IPS-18c (cell line): ENCODE data around the gene HOXB2.

ENCODE experiments used
- H3K4me3 ChIP-seq: 2 replicates; pipeline ENCODE4 v1.7.0; 2013; ENCODE audit warnings: low read depth, mild to moderate bottlenecking, low read length, moderate library complexity; ENCODE audit not compliant: insufficient read depth
- H3K9me3 ChIP-seq: one replicate; pipeline ENCODE4 v1.6.1; 2013; ENCODE audit warnings: mild to moderate bottlenecking, low read length, moderate library complexity; ENCODE audit not compliant: control insufficient read depth, insufficient read depth

HOXB2 gene

GRCh38 chr17:48569674-48570324, 24.9 kb upstream of the HOXB2 start:
- H3K9me3 ChIP-seq = no peaks in the 10 kb centered on the region
- no peak overlapping the region for H3K4me3 ChIP-seq

- Histone ChIP-seq H3K4me3 (no peak overlapping the region), H3K9me3 (no peaks in the 10 kb centered on the region)
Observed at GRCh38 chr17:48569240-48569582, 24.3 kb upstream of the HOXB2 start.

- H3K9me3 ChIP-seq = no peaks in the 10 kb centered on the region
- no peak overlapping the region for H3K4me3 ChIP-seq
Observed at GRCh38 chr17:48568499-48569239, 23.8 kb upstream of the HOXB2 start.

GRCh38 chr17:48567646-48568354, 22.9 kb upstream of the HOXB2 start:
- Histone ChIP-seq H3K9me3 (no peaks in the 10 kb centered on the region), H3K4me3 (no peak overlapping the region)

GRCh38 chr17:48567209-48567608, 22.3 kb upstream of the HOXB2 start:
- H3K9me3 ChIP-seq = no peaks in the 10 kb centered on the region
- no peak overlapping the region for H3K4me3 ChIP-seq

GRCh38 chr17:48566717-48567116, 21.8 kb upstream of the HOXB2 start:
- H3K4me3 ChIP-seq = no peak overlapping the region

GRCh38 chr17:48565925-48566710, 21.2 kb upstream of the HOXB2 start:
- Histone ChIP-seq H3K4me3 (no peak overlapping the region), H3K9me3 (no peaks in the 10 kb centered on the region)

More at GRCh38 chr17:48566717-48567116, 21.8 kb upstream of the HOXB2 start:
- H3K9me3 ChIP-seq = no peaks in the 10 kb centered on the region

- H3K4me3 ChIP-seq = no peak overlapping the region
- no peaks in the 10 kb centered on the region for H3K9me3 ChIP-seq
Observed at GRCh38 chr17:48565022-48565554, 20.2 kb upstream of the HOXB2 start.

- no peaks in the 10 kb centered on the region for H3K9me3 ChIP-seq
- no peak overlapping the region for H3K4me3 ChIP-seq
Observed at GRCh38 chr17:48564188-48565021, 19.5 kb upstream of the HOXB2 start.

GRCh38 chr17:48563867-48564187, 18.9 kb upstream of the HOXB2 start:
- H3K4me3 ChIP-seq = no peak overlapping the region
- no peaks in the 10 kb centered on the region for H3K9me3 ChIP-seq

GRCh38 chr17:48563385-48563838, 18.5 kb upstream of the HOXB2 start:
- H3K9me3 ChIP-seq = no peaks in the 10 kb centered on the region
- no peak overlapping the region for H3K4me3 ChIP-seq

GRCh38 chr17:48562934-48563333, 18.0 kb upstream of the HOXB2 start:
- no peak overlapping the region for H3K4me3 ChIP-seq
- H3K9me3 ChIP-seq = no peaks in the 10 kb centered on the region

- Histone ChIP-seq H3K9me3 (no peaks in the 10 kb centered on the region), H3K4me3 (no peak overlapping the region)
Observed at GRCh38 chr17:48561884-48562810, 17.2 kb upstream of the HOXB2 start.

GRCh38 chr17:48559840-48560817, 15.2 kb upstream of the HOXB2 start:
- no peaks in the 10 kb centered on the region for H3K9me3 ChIP-seq
- no peak overlapping the region for H3K4me3 ChIP-seq
